HEK293 (cell line): ENCODE measurements around the gene SLC7A11.

ENCODE experiments used
- CTCF ChIP-seq: fragments of 450-650 bp; formaldehyde crosslinking; IDR thresholded peaks from 2 replicates; pipeline ENCODE4 v1.5.1; 2016; ENCODE audit warnings: missing biosample characterization, missing genetic modification characterization
- ZNF274 ChIP-seq, 2 experiments: fragments of 200-500 bp in 1 of 2; fragments of 450-650 bp in 1 of 2; sonication (Bioruptor generic) in 1 of 2; formaldehyde crosslinking in 1 of 2; IDR thresholded peaks; 2 replicates each; pipeline versions ENCODE4 v1.5.1 to v1.6.1; 2014 to 2016; ENCODE audit warnings: borderline replicate concordance in 1 of 2, inconsistent platforms in 1 of 2, low read length in 1 of 2, missing biosample characterization in 1 of 2, missing genetic modification characterization in 1 of 2
- ZNF560 ChIP-seq: fragments of 450-650 bp; formaldehyde crosslinking; IDR thresholded peaks from 2 replicates; pipeline ENCODE4 v1.5.1; 2017; ENCODE audit warnings: missing biosample characterization, missing genetic modification characterization, borderline replicate concordance

- no peak for TF ChIP-seq CTCF (tag by site-specific recombination)
- TF ChIP-seq ZNF274 (IDR thresholded peaks at IDR 0.05; ENCODE audit: low read length), result no peak
- no peak for TF ChIP-seq ZNF274 (tag by site-specific recombination; IDR thresholded peaks at IDR 0.05; ENCODE audit: borderline replicate concordance)
- TF ChIP-seq ZNF560, result no peak
Observed at GRCh38 chr4:138114434-138114833, 127.7 kb downstream of the SLC7A11 start.
